Retinal pigment epithelial cell (primary cell): ENCODE measurements around the gene GFOD1.

ENCODE experiments used
- DNase-seq: peaks from one replicate; pipeline ENCODE4 v3.0.0-alpha.2; 2010; ENCODE audit warnings: low read depth
- H3K4me3 ChIP-seq: 2 replicates; pipeline ENCODE4 v1.5.1; 2011; ENCODE audit warnings: mild to moderate bottlenecking, low read length, control low read depth, moderate library complexity
- CTCF ChIP-seq: conservative IDR thresholded peaks from 2 replicates; pipeline ENCODE4 v1.5.1; 2011; ENCODE audit warnings: low read depth, low read length, control low read depth, inconsistent platforms

Gene GFOD1

DNA sequence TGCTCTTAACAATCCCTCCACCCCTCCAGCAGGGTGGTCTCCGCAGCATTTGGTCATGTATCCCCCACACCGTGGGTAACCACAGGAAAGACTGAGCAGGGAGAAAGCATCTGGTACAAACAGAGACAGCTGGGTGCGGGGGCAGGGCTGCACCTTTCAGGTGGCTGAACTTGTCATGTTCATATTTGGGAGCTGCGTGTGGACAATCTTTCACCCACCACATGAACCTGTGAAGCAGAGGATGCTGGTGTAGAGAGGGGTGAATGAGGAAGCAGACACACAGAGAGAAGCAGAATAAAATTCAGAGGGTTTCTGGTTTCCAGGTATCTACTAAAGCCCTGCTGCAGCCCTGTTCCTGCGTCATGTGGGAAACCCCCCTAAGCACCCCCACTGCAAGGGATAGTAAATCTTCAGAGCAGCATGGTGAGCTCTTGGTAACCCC, 8.9 kb downstream of the GFOD1 start:
- no peak for DNase-seq
- H3K4me3 ChIP-seq: no peak overlapping the region
- TF ChIP-seq CTCF: no peak

DNA sequence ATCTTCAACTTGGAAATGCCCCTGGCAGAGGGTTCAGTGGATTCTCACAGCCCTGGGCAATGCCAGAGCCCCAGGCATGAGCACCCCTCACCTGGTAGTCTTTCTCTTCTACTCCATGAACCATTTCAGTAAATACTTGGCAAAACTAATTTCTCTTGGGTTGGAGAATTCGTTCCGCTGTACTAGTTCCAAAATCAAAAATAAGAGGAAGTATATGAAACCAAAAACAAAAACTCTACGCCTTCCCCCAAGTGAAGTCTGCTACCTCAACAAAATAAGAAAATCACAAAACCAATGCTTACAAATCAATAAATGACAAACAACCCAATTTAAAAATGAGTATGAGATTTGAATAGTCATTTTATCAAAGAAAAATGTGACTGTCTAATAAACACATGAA, 12.6 kb downstream of the GFOD1 start:
- TF ChIP-seq CTCF: no peak
- H3K4me3 ChIP-seq: no peak overlapping the region
- DNase-seq: no peak

- H3K4me3 ChIP-seq: no peak overlapping the region
- no peak for DNase-seq
- no peak for TF ChIP-seq CTCF
Measured at GRCh38 chr6:13474360-13474759, 13.0 kb downstream of the GFOD1 start.

GRCh38 chr6:13473768-13474165, 13.6 kb downstream of the GFOD1 start:
- H3K4me3 ChIP-seq: no peak overlapping the region
- no peak for DNase-seq
- no peak for TF ChIP-seq CTCF

GRCh38 chr6:13472976-13473767, 14.2 kb downstream of the GFOD1 start:
- no peak for DNase-seq
- TF ChIP-seq CTCF: no peak
- no peak overlapping the region for H3K4me3 ChIP-seq

GRCh38 chr6:13472099-13472498, 15.3 kb downstream of the GFOD1 start:
- no peak overlapping the region for H3K4me3 ChIP-seq
- no peak for TF ChIP-seq CTCF
- DNase-seq: no peak

DNA sequence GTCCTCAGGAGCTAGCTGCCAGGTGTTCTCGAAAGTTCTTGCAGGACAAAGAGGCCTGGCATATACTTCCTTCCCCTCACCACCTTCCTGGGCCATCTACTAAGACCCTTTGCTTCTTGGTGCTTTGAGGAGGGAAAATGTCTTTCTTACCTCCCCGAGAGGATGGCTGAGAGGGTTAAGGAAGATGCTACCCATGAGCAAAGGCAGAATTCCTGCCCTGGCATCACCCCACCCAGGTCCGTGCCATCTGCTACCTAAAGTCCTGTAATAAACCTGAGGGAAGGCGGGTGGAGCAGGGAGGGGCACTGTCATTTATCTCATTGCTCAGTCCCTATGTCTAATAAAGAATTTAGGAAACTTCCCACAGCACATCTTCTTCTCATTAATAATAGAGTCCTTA, 16.2 kb downstream of the GFOD1 start:
- no peak for DNase-seq
- H3K4me3 ChIP-seq: no peak overlapping the region
- TF ChIP-seq CTCF: no peak
